WTC11 (cell line): ENCODE measurements around the gene PLIN3. TPM values are rescaled to one million over a fixed set of nuclear protein-coding genes. Genes with fewer than 3 reads are reported as not detected.
A peak's percentile ranks its signal among the peaks of the same experiment; 100 is the strongest.

Source experiments
- ATAC-seq: fragments of 200-7000 bp; cut with Tn5 transposase; 2 replicates; pipeline ENCODE4 v1.10.0; 2021; ENCODE audit warnings: mild to moderate bottlenecking, moderate library complexity
- CTCF ChIA-PET: fragments of 300-600 bp; sonication (Branson Sonifier 250); formaldehyde crosslinking; loops from one replicate; lab custom pipeline; 2021; ENCODE audit warnings: antibody characterized with exemption; lab: Charles Lee
- POLR2A ChIA-PET: fragments of 350-600 bp; sonication (Branson Sonifier 250); formaldehyde crosslinking; loops from one replicate; lab custom pipeline; 2021; ENCODE audit warnings: antibody characterized with exemption; lab: Charles Lee
- DNase-seq: peaks from one replicate; pipeline ENCODE4 v3.0.0; 2021; ENCODE audit warnings: low spot score
- H3K27ac Mint-ChIP-seq: 2 replicates; pipeline ENCODE4 v1.8.0; 2021; ENCODE audit warnings: mixed read lengths
- H3K27me3 Mint-ChIP-seq: 2 replicates; pipeline ENCODE4 v1.8.0; 2021; ENCODE audit warnings: low read depth, mild to moderate bottlenecking, moderate library complexity, mixed read lengths
- H3K36me3 Mint-ChIP-seq: 2 replicates; pipeline ENCODE4 v1.8.0; 2021; ENCODE audit warnings: mixed read lengths
- H3K4me1 Mint-ChIP-seq: 2 replicates; pipeline ENCODE4 v1.8.0; 2022; ENCODE audit warnings: mixed read lengths
- H3K4me3 Mint-ChIP-seq: 2 replicates; pipeline ENCODE4 v1.8.0; 2021; ENCODE audit warnings: mild to moderate bottlenecking, moderate library complexity, mixed read lengths
- H3K9me3 Mint-ChIP-seq: 2 replicates; pipeline ENCODE4 v1.8.0; 2021; ENCODE audit warnings: mixed read lengths
- ETV6 ChIP-seq: sonication (generic); formaldehyde crosslinking; IDR thresholded peaks from 2 replicates; pipeline ENCODE4 v1.8.1; 2022; ENCODE audit warnings: mild to moderate bottlenecking, missing genetic modification reagents
- FOXK1 ChIP-seq: sonication (generic); formaldehyde crosslinking; IDR thresholded peaks from 2 replicates; pipeline ENCODE4 v1.8.0; 2022; ENCODE audit warnings: mild to moderate bottlenecking, moderate library complexity, missing genetic modification reagents
- NFYB ChIP-seq: sonication (generic); formaldehyde crosslinking; conservative IDR thresholded peaks from 2 replicates; pipeline ENCODE4 v1.8.0; 2022; ENCODE audit warnings: low read depth, missing genetic modification reagents
- NR3C1 ChIP-seq: sonication (generic); formaldehyde crosslinking; conservative IDR thresholded peaks from 2 replicates; pipeline ENCODE4 v1.8.1; 2023; ENCODE audit warnings: low read depth, mild to moderate bottlenecking, missing genetic modification reagents
- RORB ChIP-seq: fragments of 250-450 bp; sonication (Bioruptor Pico); IDR thresholded peaks from 2 replicates; pipeline ENCODE4 v1.9.0; 2021; ENCODE audit warnings: mild to moderate bottlenecking
- SMAD4 ChIP-seq: sonication (generic); formaldehyde crosslinking; IDR thresholded peaks from 2 replicates; pipeline ENCODE4 v1.8.0; 2022; ENCODE audit warnings: mild to moderate bottlenecking, missing genetic modification reagents
- SOX15 ChIP-seq: fragments of 250-450 bp; sonication (Bioruptor Pico); IDR thresholded peaks from 2 replicates; pipeline ENCODE4 v1.9.0; 2021; ENCODE audit warnings: mild to moderate bottlenecking
- TEAD1 ChIP-seq: sonication (generic); formaldehyde crosslinking; IDR thresholded peaks from 2 replicates; pipeline ENCODE4 v1.8.0; 2022; ENCODE audit warnings: mild to moderate bottlenecking, missing genetic modification reagents
- TP53 ChIP-seq: sonication (generic); formaldehyde crosslinking; IDR thresholded peaks from 2 replicates; pipeline ENCODE4 v1.8.1; 2023; ENCODE audit warnings: mild to moderate bottlenecking, missing genetic modification reagents
- ZNF423 ChIP-seq: fragments of 250-450 bp; sonication (Bioruptor Pico); IDR thresholded peaks from 2 replicates; pipeline ENCODE4 v2.1.2; 2022; ENCODE audit warnings: mild to moderate bottlenecking, moderate library complexity
- total RNA-seq: library from RNA; stranded (reverse); gene quantifications from 3 replicates; pipeline ENCODE4 v1.2.3, GENCODE V29; 2021
- TF ChIP-seq, protein P1 (sequence below): sonication (generic); formaldehyde crosslinking; conservative IDR thresholded peaks from 2 replicates; pipeline ENCODE4 v1.8.1; 2023; ENCODE audit warnings: mild to moderate bottlenecking, low read depth, missing genetic modification reagents, moderate library complexity
- TF ChIP-seq, protein P2 (sequence below): sonication (generic); formaldehyde crosslinking; IDR thresholded peaks from 2 replicates; pipeline ENCODE4 v1.8.0; 2022; ENCODE audit warnings: missing genetic modification reagents
- TF ChIP-seq, protein P3 (sequence below): fragments of 250-450 bp; sonication (Bioruptor Pico); IDR thresholded peaks from 2 replicates; pipeline ENCODE4 v1.9.0; 2021; ENCODE audit warnings: mild to moderate bottlenecking
- TF ChIP-seq, protein P4 (sequence below): sonication (generic); formaldehyde crosslinking; IDR thresholded peaks from 2 replicates; pipeline ENCODE4 v1.8.0; 2023; ENCODE audit warnings: mild to moderate bottlenecking, missing genetic modification reagents

The PLIN3 gene
- total RNA-seq, 1 experiment from 2014 or later = 61.3 TPM

DNA sequence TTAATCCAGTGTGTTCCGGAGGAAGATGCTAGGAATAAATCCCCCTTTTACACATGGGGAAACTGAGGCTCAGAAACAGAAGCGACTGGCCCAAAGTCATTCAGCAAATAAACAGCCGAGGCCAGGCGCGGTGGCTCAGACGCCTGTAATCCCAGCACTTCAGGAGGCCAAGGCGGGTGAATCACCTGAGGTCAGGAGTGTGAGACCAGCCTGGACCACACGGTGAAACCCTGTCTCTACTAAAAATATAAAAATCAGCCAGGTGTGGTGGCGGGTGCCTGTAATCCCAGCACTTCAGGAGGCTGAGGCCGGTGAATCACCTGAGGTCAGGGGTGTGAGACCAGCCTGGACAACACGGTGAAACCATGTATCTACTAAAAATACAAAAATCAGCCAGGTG, 11.6 kb upstream of the PLIN3 start (continued):
- TF ChIP-seq, protein P1, sequence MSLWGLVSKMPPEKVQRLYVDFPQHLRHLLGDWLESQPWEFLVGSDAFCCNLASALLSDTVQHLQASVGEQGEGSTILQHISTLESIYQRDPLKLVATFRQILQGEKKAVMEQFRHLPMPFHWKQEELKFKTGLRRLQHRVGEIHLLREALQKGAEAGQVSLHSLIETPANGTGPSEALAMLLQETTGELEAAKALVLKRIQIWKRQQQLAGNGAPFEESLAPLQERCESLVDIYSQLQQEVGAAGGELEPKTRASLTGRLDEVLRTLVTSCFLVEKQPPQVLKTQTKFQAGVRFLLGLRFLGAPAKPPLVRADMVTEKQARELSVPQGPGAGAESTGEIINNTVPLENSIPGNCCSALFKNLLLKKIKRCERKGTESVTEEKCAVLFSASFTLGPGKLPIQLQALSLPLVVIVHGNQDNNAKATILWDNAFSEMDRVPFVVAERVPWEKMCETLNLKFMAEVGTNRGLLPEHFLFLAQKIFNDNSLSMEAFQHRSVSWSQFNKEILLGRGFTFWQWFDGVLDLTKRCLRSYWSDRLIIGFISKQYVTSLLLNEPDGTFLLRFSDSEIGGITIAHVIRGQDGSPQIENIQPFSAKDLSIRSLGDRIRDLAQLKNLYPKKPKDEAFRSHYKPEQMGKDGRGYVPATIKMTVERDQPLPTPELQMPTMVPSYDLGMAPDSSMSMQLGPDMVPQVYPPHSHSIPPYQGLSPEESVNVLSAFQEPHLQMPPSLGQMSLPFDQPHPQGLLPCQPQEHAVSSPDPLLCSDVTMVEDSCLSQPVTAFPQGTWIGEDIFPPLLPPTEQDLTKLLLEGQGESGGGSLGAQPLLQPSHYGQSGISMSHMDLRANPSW (CRISPR knock-in tag) = no peak
- TF ChIP-seq NFYB (no peak), NR3C1 (CRISPR knock-in tag) (no peak)
- TF ChIP-seq, protein P2, sequence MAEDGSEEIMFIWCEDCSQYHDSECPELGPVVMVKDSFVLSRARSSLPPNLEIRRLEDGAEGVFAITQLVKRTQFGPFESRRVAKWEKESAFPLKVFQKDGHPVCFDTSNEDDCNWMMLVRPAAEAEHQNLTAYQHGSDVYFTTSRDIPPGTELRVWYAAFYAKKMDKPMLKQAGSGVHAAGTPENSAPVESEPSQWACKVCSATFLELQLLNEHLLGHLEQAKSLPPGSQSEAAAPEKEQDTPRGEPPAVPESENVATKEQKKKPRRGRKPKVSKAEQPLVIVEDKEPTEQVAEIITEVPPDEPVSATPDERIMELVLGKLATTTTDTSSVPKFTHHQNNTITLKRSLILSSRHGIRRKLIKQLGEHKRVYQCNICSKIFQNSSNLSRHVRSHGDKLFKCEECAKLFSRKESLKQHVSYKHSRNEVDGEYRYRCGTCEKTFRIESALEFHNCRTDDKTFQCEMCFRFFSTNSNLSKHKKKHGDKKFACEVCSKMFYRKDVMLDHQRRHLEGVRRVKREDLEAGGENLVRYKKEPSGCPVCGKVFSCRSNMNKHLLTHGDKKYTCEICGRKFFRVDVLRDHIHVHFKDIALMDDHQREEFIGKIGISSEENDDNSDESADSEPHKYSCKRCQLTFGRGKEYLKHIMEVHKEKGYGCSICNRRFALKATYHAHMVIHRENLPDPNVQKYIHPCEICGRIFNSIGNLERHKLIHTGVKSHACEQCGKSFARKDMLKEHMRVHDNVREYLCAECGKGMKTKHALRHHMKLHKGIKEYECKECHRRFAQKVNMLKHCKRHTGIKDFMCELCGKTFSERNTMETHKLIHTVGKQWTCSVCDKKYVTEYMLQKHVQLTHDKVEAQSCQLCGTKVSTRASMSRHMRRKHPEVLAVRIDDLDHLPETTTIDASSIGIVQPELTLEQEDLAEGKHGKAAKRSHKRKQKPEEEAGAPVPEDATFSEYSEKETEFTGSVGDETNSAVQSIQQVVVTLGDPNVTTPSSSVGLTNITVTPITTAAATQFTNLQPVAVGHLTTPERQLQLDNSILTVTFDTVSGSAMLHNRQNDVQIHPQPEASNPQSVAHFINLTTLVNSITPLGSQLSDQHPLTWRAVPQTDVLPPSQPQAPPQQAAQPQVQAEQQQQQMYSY = no peak

DNA sequence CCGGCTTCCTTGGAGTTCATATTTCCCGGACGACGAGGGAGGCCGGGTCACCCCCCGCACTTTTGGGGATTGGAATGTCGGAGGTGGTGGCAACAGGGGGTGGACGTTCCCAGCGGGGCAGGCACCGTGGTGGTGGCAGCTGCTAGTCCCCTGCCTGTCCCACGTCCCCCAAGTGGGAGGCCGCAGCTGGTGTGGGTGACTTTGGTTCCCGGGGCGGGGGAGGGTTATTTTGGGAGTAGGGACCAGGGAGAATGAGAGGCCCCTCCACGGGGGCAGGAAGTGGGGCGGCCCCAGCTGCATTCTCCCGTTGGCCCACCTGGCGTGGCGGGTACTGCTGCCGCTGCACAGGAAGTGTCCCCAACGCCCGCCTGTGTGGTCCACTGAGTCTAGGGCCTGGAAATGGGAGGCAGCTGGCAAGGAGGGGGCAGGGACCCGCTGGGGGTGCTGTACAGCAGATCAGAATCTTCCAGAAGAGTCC, 11.1 kb upstream of the PLIN3 start:
- POLR2A ChIA-PET = interaction anchor here (1.0 kb wide), 1 partner anchor 11 kb away, joined by 3 read pairs; the partner anchor contains the start of gene PLIN3
- DNase-seq = peak; percentile 38
- H3K4me1 Mint-ChIP-seq = peaks cover 7% of the 10 kb centered on the region; the same call in 1 of the 2 replicates
- ATAC-seq = 0 out of 2 replicates have a peak, but pooled peaks have one; percentile 24
- H3K27me3 Mint-ChIP-seq = peaks cover 2% of the 10 kb centered on the region; the same call in 1 of the 2 replicates
- TF ChIP-seq FOXK1 (CRISPR knock-in tag) (no peak), RORB (no peak), ETV6 (CRISPR knock-in tag) (no peak), ZNF423 (CRISPR knock-in tag) (peak; percentile 85), TEAD1 (CRISPR knock-in tag) (no peak), TP53 (CRISPR knock-in tag) (no peak)
- TF ChIP-seq, protein P3, sequence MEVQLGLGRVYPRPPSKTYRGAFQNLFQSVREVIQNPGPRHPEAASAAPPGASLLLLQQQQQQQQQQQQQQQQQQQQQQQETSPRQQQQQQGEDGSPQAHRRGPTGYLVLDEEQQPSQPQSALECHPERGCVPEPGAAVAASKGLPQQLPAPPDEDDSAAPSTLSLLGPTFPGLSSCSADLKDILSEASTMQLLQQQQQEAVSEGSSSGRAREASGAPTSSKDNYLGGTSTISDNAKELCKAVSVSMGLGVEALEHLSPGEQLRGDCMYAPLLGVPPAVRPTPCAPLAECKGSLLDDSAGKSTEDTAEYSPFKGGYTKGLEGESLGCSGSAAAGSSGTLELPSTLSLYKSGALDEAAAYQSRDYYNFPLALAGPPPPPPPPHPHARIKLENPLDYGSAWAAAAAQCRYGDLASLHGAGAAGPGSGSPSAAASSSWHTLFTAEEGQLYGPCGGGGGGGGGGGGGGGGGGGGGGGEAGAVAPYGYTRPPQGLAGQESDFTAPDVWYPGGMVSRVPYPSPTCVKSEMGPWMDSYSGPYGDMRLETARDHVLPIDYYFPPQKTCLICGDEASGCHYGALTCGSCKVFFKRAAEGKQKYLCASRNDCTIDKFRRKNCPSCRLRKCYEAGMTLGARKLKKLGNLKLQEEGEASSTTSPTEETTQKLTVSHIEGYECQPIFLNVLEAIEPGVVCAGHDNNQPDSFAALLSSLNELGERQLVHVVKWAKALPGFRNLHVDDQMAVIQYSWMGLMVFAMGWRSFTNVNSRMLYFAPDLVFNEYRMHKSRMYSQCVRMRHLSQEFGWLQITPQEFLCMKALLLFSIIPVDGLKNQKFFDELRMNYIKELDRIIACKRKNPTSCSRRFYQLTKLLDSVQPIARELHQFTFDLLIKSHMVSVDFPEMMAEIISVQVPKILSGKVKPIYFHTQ (CRISPR knock-in tag) = no peak
- TF ChIP-seq, all 79 proteins: peak for 1
- Mint-ChIP-seq H3K27ac (no peak overlapping the region; the same call in 1 of the 2 replicates), H3K4me3 (no peak overlapping the region), H3K9me3 (no peaks in the 10 kb centered on the region), H3K36me3 (no peaks in the 10 kb centered on the region)
- CTCF ChIA-PET = interaction anchor here (1.1 to 1.4 kb wide), 2 partner anchors 16 to 33 kb away, joined by 4 to 5 read pairs; no protein-coding TSS in a partner anchor

DNA sequence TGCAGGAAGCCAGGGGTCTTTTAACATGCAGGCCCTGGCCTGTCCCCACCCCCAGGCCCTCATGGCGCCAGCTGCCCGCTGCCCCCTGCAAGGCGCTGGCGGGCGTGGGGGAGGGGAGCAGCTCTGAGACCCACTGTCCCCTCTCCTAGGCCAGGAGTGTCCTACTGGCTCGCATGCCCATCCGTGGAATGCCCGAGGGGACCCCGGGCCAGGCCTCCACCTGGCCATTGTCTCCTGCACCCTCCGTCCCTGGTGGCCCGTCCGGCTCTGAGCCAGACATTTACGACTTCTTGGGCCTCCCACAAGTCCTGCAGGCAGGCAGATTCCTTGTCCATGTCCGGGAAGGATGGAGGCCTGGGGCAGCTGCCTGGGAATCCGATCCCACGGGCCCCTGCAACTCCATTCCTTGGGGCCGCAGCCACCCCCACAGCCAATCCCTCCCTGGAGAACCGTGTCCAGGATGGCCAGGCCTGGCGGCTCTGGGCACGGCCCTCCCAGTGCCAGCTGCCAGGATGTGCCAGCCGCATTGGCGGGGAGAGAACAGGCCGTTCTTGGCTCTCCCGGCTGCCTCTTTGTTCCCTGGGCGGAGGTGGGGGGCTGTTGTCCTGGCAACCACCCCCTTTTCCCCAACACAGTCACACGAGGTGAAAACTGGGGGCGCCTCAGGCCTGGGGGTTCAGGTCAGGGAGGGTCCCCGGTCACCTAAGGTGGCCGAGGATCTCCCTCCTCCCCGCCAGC, 10.5 kb upstream of the PLIN3 start:
- no peak overlapping the region for H3K27ac Mint-ChIP-seq
- no peak for TF ChIP-seq SOX15
- TF ChIP-seq, protein P4, sequence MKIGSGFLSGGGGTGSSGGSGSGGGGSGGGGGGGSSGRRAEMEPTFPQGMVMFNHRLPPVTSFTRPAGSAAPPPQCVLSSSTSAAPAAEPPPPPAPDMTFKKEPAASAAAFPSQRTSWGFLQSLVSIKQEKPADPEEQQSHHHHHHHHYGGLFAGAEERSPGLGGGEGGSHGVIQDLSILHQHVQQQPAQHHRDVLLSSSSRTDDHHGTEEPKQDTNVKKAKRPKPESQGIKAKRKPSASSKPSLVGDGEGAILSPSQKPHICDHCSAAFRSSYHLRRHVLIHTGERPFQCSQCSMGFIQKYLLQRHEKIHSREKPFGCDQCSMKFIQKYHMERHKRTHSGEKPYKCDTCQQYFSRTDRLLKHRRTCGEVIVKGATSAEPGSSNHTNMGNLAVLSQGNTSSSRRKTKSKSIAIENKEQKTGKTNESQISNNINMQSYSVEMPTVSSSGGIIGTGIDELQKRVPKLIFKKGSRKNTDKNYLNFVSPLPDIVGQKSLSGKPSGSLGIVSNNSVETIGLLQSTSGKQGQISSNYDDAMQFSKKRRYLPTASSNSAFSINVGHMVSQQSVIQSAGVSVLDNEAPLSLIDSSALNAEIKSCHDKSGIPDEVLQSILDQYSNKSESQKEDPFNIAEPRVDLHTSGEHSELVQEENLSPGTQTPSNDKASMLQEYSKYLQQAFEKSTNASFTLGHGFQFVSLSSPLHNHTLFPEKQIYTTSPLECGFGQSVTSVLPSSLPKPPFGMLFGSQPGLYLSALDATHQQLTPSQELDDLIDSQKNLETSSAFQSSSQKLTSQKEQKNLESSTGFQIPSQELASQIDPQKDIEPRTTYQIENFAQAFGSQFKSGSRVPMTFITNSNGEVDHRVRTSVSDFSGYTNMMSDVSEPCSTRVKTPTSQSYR = peak; percentile 81; the same call in 1 of the 2 replicates
- TF ChIP-seq SMAD4 (CRISPR knock-in tag) = no peak
- peak; percentile 78 for TF ChIP-seq ZNF423 (CRISPR knock-in tag)
- TF ChIP-seq, all 79 proteins: peak for 2
- no peak for DNase-seq
- ATAC-seq = peak; percentile 32; the same call in 1 of the 2 replicates
- ChIA-PET CTCF (interaction anchor here (1.0 to 1.4 kb wide), 3 partner anchors 17 to 34 kb away, joined by 4 to 5 read pairs (median 4); no protein-coding TSS in a partner anchor), POLR2A (interaction anchor here (1.0 kb wide), 1 partner anchor 10 kb away, joined by 3 read pairs; the partner anchor contains the start of gene PLIN3)
- Mint-ChIP-seq H3K9me3 (no peaks in the 10 kb centered on the region), H3K27me3 (no peaks in the 10 kb centered on the region; the same call in 1 of the 2 replicates), H3K4me3 (no peak overlapping the region), H3K36me3 (no peaks in the 10 kb centered on the region), H3K4me1 (peaks cover 7% of the 10 kb centered on the region; the same call in 1 of the 2 replicates)
